GM12874 (cell line): ENCODE data around the gene MTO1.

Experiments used
- CTCF ChIP-seq: IDR thresholded peaks from 2 replicates; pipeline ENCODE4 v1.5.1; 2011; ENCODE audit warnings: low read depth, mild to moderate bottlenecking, control low read depth, low read length, moderate library complexity; ENCODE audit not compliant: insufficient read depth

The MTO1 gene

DNA sequence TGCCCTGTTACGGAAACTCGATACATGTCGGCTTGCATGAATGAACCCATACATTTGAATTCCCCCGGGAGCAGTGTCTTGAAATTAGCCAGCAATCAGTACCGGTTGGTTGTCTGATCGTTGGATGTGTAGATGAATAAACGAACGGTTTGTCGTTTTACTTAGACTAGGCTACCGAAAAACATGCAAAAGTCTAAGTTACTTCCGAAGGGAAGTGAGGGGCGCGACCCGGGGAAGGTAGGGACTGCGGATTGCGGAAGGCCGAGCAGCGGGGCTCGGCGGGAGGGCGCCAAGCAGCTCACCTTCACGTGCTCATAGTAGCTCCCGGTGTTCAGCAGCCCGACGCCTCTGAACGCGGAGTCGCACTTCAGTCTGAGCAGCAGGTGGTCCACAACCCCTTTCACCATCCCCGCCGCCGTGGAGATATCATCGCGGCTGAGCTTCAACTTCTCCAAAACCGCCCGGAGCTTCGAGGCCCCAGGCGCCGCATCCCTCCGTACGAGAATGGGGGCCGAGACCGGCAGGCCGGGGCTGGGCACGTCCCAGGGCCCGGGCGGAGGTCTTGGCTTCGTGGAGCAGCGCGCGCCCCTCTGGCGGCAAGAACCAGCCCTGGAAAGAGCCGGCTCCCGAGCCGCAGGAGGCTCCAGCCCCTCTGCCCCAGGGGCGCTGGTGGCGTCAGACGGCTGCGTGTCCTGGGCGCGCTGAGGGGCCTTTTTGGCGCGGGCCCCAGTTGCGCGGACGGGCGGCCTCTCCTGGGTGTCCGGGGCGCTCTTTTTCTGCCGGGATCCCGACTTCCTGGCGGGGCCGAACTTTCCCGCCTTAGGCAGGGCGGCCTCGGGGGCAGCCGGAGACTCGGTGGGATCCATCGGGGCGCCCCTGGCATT is 10.1 kb upstream of the MTO1 start:
- no peak for TF ChIP-seq CTCF

GRCh38 chr6:73452107-73452461 is 9.5 kb upstream of the MTO1 start, which contains the start of gene CGAS:
Gene CGAS (minus strand): TSS chr6:73452297. CDS start chr6:73452181, 116 bp downstream.
- no peak for TF ChIP-seq CTCF

- no peak for TF ChIP-seq CTCF
Measured at GRCh38 chr6:73455865-73456629, 5.5 kb upstream of the MTO1 start.

- no peak for TF ChIP-seq CTCF
Measured at GRCh38 chr6:73460056-73460455, 1.5 kb upstream of the MTO1 start.

DNA sequence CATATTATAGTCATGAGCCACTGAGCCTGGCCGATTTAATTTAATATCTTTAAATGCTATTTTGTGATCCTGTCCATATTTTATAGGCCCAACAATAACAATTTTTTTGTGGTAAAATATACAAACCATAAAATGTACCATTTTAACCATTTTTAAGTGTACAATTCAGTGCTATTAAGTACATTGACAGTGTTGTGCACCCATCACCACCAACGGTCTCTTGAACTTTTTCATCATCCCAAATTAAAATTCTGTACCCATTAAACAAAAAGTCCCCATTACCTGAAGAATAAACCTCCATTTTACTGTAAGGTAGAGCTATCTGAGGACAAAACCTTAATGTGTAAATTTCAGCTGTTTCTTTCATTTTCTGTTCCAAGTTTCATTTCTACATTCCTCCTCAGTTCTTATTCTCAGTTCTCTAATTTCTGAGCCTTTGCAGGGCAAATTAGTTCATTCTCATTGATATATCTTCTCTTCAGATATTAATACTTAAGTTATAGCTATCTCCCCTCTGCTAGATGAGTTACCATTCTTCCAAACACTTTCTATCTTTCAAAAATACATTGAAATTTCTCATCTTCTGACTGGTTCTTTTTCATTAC is 10.3 kb downstream of the MTO1 start:
- TF ChIP-seq CTCF = no peak

GRCh38 chr6:73476723-73477122 is 15.2 kb downstream of the MTO1 start:
- no peak for TF ChIP-seq CTCF

DNA sequence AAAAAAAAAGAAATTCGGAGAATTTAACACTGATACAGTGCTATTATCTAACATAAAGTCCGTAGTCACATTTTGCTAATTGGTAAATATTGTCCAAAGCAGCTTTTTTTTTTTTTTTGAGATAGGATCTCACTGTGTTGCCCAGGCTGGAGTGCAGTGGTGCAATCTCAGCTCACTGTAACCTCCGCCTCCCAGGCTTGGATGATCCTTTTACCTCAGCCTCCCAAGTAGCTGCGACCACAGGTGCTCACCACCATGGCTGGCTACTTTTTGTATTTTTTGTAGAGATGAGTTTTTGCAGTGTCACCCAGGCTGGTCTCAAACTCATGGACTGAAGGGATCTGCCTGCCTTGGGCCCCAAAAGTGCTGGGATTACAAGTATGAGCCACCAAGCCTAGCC is 15.9 kb downstream of the MTO1 start:
- no peak for TF ChIP-seq CTCF
